H1 (cell line): ENCODE data around the gene ACP3.

Source experiments
- CREB1 ChIP-seq: IDR thresholded peaks from 2 replicates; pipeline ENCODE4 v1.6.1; 2012; ENCODE audit warnings: inconsistent platforms
- EZH2 ChIP-seq: fragments of 200-600 bp; sonication (generic); IDR thresholded peaks from 2 replicates; pipeline ENCODE4 v1.7.1; 2012; ENCODE audit warnings: low read depth, mild to moderate bottlenecking, moderate library complexity, low read length, inconsistent platforms; ENCODE audit not compliant: severe bottlenecking
- NRF1 ChIP-seq: IDR thresholded peaks from 2 replicates; pipeline ENCODE4 v1.6.1; 2011; ENCODE audit warnings: mild to moderate bottlenecking, low read depth, low read length, improper control_type of control experiment
- POLR2A ChIP-seq, 2 experiments: IDR thresholded peaks; 1 replicate in 1 of 2; 2 replicates in 1 of 2; pipeline ENCODE4 v1.6.1; 2011; ENCODE audit warnings: low read depth in 2 of 2, low read length in 2 of 2, mild to moderate bottlenecking in 2 of 2; ENCODE audit errors: control extremely low read depth in 1 of 2
- POLR2AphosphoS5 ChIP-seq: IDR thresholded peaks from 2 replicates; pipeline ENCODE4 v1.6.1; 2011; ENCODE audit warnings: low read depth, low read length
- RFX5 ChIP-seq: IDR thresholded peaks from 2 replicates; pipeline ENCODE4 v1.6.1; 2011; ENCODE audit warnings: low read depth, low read length, improper control_type of control experiment, borderline replicate concordance
- SRF ChIP-seq: IDR thresholded peaks from 2 replicates; pipeline ENCODE4 v1.6.1; 2011; ENCODE audit warnings: mild to moderate bottlenecking, low read depth, low read length, moderate library complexity
- SUZ12 ChIP-seq: fragments of 200-600 bp; sonication (generic); IDR thresholded peaks from 2 replicates; pipeline ENCODE4 v1.6.1; 2012; ENCODE audit warnings: mild to moderate bottlenecking, inconsistent platforms, low read length, moderate library complexity, mixed read lengths
- TCF12 ChIP-seq: IDR thresholded peaks from 2 replicates; pipeline ENCODE4 v1.6.1; 2011; ENCODE audit warnings: low read depth, mild to moderate bottlenecking, low read length
- TF ChIP-seq, protein P1 (sequence below), 3 experiments: IDR thresholded peaks; 1 replicate in 2 of 3; 2 replicates in 1 of 3; pipeline versions ENCODE4 v1.5.1 to v1.6.1; 2011; ENCODE audit warnings: low read length in 3 of 3, mild to moderate bottlenecking in 3 of 3, inconsistent platforms in 2 of 3, low read depth in 1 of 3, moderate library complexity in 1 of 3; ENCODE audit not compliant: insufficient read depth in 1 of 3; ENCODE audit errors: control extremely low read depth in 1 of 3
- TF ChIP-seq, protein P2 (sequence below): IDR thresholded peaks from 2 replicates; pipeline ENCODE4 v1.6.1; 2011; ENCODE audit warnings: low read length, improper control_type of control experiment
- TF ChIP-seq, protein P3 (sequence below): IDR thresholded peaks from 2 replicates; pipeline ENCODE4 v1.6.1; 2012; ENCODE audit warnings: inconsistent platforms

DNA sequence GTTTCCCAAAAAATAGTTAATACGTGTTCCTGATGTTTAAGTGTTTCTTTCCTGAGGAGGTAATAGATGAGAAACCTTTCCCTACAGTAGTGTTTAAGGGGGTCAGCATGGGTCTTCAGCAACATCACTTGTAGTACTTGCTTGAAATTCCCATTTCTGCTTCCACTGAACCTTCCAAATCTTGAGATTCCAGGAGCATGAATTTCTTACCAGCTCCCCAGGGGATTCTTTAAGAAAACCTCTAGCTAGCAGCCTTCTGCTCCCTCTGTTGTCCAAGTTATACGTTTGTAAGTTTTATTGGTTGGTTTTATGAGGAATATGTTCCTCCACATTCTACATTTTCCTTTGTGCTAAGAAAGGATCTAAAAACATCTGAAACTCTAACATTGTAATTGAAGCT lies 38.2 kb upstream of the ACP3 start:
- no peak for TF ChIP-seq POLR2AphosphoS5
- TF ChIP-seq, protein P1, sequence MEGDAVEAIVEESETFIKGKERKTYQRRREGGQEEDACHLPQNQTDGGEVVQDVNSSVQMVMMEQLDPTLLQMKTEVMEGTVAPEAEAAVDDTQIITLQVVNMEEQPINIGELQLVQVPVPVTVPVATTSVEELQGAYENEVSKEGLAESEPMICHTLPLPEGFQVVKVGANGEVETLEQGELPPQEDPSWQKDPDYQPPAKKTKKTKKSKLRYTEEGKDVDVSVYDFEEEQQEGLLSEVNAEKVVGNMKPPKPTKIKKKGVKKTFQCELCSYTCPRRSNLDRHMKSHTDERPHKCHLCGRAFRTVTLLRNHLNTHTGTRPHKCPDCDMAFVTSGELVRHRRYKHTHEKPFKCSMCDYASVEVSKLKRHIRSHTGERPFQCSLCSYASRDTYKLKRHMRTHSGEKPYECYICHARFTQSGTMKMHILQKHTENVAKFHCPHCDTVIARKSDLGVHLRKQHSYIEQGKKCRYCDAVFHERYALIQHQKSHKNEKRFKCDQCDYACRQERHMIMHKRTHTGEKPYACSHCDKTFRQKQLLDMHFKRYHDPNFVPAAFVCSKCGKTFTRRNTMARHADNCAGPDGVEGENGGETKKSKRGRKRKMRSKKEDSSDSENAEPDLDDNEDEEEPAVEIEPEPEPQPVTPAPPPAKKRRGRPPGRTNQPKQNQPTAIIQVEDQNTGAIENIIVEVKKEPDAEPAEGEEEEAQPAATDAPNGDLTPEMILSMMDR (IDR thresholded peaks at IDR 0.05; ENCODE audit: control extremely low read depth in 1 of 3, insufficient read depth in 1 of 3, low read depth in 1 of 3, low read length in 3 of 3): no peak
- no peak for TF ChIP-seq CREB1
- no peak for TF ChIP-seq TCF12
- TF ChIP-seq, protein P2, sequence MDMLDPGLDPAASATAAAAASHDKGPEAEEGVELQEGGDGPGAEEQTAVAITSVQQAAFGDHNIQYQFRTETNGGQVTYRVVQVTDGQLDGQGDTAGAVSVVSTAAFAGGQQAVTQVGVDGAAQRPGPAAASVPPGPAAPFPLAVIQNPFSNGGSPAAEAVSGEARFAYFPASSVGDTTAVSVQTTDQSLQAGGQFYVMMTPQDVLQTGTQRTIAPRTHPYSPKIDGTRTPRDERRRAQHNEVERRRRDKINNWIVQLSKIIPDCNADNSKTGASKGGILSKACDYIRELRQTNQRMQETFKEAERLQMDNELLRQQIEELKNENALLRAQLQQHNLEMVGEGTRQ: no peak
- no peak for TF ChIP-seq EZH2
- TF ChIP-seq NRF1: no peak
- TF ChIP-seq, protein P3, sequence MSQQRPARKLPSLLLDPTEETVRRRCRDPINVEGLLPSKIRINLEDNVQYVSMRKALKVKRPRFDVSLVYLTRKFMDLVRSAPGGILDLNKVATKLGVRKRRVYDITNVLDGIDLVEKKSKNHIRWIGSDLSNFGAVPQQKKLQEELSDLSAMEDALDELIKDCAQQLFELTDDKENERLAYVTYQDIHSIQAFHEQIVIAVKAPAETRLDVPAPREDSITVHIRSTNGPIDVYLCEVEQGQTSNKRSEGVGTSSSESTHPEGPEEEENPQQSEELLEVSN: no peak
- TF ChIP-seq SRF: no peak
- TF ChIP-seq RFX5: no peak
- no peak for TF ChIP-seq SUZ12
- TF ChIP-seq POLR2A (IDR thresholded peaks at IDR 0.05; ENCODE audit: control extremely low read depth in 1 of 2, low read depth in 2 of 2, low read length in 2 of 2): no peak
